Astrocyte (in vitro differentiated cells and primary cell): ENCODE results near the gene PAFAH1B2. TPM values are rescaled to one million over a fixed set of nuclear protein-coding genes. Genes with fewer than 3 reads are reported as not detected.

Source experiments
- DNase-seq: peaks from one replicate; pipeline ENCODE4 v3.0.0-alpha.2; 2010; ENCODE audit warnings: low read depth
- FAIRE-seq: peaks from 2 replicates; lab custom pipeline; 2011; peaks lifted over from hg19 to GRCh38; lab: Jason Lieb, UNC
- H2AFZ ChIP-seq: 2 replicates; pipeline ENCODE4 v1.6.0; 2012; ENCODE audit warnings: low read depth, low read length, inconsistent platforms
- H3K27ac ChIP-seq: 2 replicates; pipeline ENCODE4 v1.5.1; 2011; ENCODE audit warnings: low read depth, low read length, inconsistent platforms
- H3K27me3 ChIP-seq: 2 replicates; pipeline ENCODE4 v1.6.0; 2011; ENCODE audit warnings: low read length, inconsistent platforms; ENCODE audit not compliant: insufficient read depth
- H3K36me3 ChIP-seq: 2 replicates; pipeline ENCODE4 v1.5.1; 2011; ENCODE audit warnings: low read length, inconsistent platforms; ENCODE audit not compliant: insufficient read depth
- H3K4me1 ChIP-seq: 2 replicates; pipeline ENCODE4 v1.5.1; 2011; ENCODE audit warnings: low read length, inconsistent platforms; ENCODE audit not compliant: insufficient read depth
- H3K4me2 ChIP-seq: 2 replicates; pipeline ENCODE4 v1.6.0; 2012; ENCODE audit warnings: low read length, inconsistent platforms
- H3K4me3 ChIP-seq: 2 replicates; pipeline ENCODE4 v1.5.1; 2011; ENCODE audit warnings: low read depth, mild to moderate bottlenecking, low read length, inconsistent platforms; ENCODE audit not compliant: insufficient read depth
- H3K79me2 ChIP-seq: 2 replicates; pipeline ENCODE4 v1.6.0; 2012; ENCODE audit warnings: mild to moderate bottlenecking, low read length, inconsistent platforms; ENCODE audit not compliant: insufficient read depth
- H3K9ac ChIP-seq: 2 replicates; pipeline ENCODE4 v1.6.0; 2012; ENCODE audit warnings: mild to moderate bottlenecking, low read length, inconsistent platforms
- H3K9me3 ChIP-seq: 2 replicates; pipeline ENCODE4 v1.5.1; 2012; ENCODE audit warnings: low read depth, mild to moderate bottlenecking, low read length, inconsistent platforms; ENCODE audit not compliant: insufficient read depth
- H4K20me1 ChIP-seq: 2 replicates; pipeline ENCODE4 v1.6.0; 2012; ENCODE audit warnings: low read length, inconsistent platforms; ENCODE audit not compliant: insufficient read depth
- H3K27ac Mint-ChIP-seq: one replicate; pipeline ENCODE4 v1.8.0; 2021; ENCODE audit warnings: mild to moderate bottlenecking, mixed read lengths; ENCODE audit not compliant: unreplicated experiment
- H3K27me3 Mint-ChIP-seq: one replicate; pipeline ENCODE4 v1.8.0; 2021; ENCODE audit warnings: low read depth, mixed read lengths; ENCODE audit not compliant: unreplicated experiment
- H3K36me3 Mint-ChIP-seq: one replicate; pipeline ENCODE4 v1.8.0; 2021; ENCODE audit warnings: low read depth, mixed read lengths; ENCODE audit not compliant: unreplicated experiment
- H3K4me1 Mint-ChIP-seq: one replicate; pipeline ENCODE4 v1.8.0; 2021; ENCODE audit warnings: low read depth, mixed read lengths; ENCODE audit not compliant: unreplicated experiment
- H3K4me3 Mint-ChIP-seq: one replicate; pipeline ENCODE4 v1.8.0; 2021; ENCODE audit warnings: mild to moderate bottlenecking, moderate library complexity, mixed read lengths; ENCODE audit not compliant: unreplicated experiment
- H3K9me3 Mint-ChIP-seq: one replicate; pipeline ENCODE4 v1.8.0; 2021; ENCODE audit warnings: mild to moderate bottlenecking, mixed read lengths; ENCODE audit not compliant: unreplicated experiment
- EZH2 ChIP-seq: IDR thresholded peaks from 2 replicates; pipeline ENCODE4 v1.6.1; 2012; ENCODE audit warnings: mild to moderate bottlenecking, low read length, inconsistent platforms; ENCODE audit not compliant: insufficient read depth
- total RNA-seq: library from RNA; stranded (reverse); gene quantifications from 2 replicates; pipeline ENCODE4 v1.2.1, GENCODE V29; 2021
- TF ChIP-seq, protein P1 (sequence below): IDR thresholded peaks from 2 replicates; pipeline ENCODE4 v1.5.1; 2011; ENCODE audit warnings: low read depth, mild to moderate bottlenecking, inconsistent platforms, low read length, moderate library complexity; ENCODE audit not compliant: insufficient read depth

Gene PAFAH1B2
- total RNA-seq, 1 donor from 2014 or later: 142 TPM

DNA sequence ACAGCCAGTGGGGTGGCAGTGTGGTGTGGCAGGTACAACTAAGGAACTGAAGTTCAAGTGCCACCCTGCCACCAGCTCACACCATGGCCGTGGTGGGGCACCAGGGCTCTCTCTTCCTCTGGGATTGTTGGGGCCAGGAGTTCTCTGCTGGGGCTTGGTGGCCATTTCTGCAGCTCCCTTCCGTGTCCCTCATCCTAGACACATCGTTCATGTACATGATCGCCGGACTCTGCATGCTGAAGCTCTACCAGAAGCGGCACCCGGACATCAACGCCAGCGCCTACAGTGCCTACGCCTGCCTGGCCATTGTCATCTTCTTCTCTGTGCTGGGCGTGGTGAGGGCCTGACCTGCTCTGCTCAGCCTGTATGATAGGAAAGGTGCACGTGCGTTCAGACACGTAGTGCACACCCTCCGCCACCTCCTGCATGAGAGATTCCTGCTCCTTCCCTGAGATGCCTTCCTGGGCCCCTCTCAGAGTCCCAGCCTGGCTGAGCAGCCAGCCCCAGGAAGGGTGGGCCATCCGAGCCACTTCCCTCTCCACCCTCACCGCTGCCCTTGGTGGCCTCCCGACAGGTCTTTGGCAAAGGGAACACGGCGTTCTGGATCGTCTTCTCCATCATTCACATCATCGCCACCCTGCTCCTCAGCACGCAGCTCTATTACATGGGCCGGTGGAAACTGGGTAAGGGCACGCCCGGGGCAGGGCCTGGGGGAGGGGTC is 47.8 kb downstream of the PAFAH1B2 start:
- no peak overlapping the region for H3K4me2 ChIP-seq
- no peaks in the 10 kb centered on the region for H3K9me3 Mint-ChIP-seq
- no peak overlapping the region for H3K4me3 Mint-ChIP-seq
- H3K27ac ChIP-seq: no peak overlapping the region
- peaks cover 17% of the 10 kb centered on the region for H3K36me3 ChIP-seq
- H3K9ac ChIP-seq: no peak overlapping the region
- no peaks in the 10 kb centered on the region for H3K27me3 Mint-ChIP-seq
- peaks cover 3% of the 10 kb centered on the region for H3K4me1 Mint-ChIP-seq
- H4K20me1 ChIP-seq: no peaks in the 10 kb centered on the region
- H2AFZ ChIP-seq: no peak overlapping the region
- H3K36me3 Mint-ChIP-seq: peaks cover 47% of the 10 kb centered on the region
- no peak overlapping the region for H3K27ac Mint-ChIP-seq
- TF ChIP-seq, protein P1, sequence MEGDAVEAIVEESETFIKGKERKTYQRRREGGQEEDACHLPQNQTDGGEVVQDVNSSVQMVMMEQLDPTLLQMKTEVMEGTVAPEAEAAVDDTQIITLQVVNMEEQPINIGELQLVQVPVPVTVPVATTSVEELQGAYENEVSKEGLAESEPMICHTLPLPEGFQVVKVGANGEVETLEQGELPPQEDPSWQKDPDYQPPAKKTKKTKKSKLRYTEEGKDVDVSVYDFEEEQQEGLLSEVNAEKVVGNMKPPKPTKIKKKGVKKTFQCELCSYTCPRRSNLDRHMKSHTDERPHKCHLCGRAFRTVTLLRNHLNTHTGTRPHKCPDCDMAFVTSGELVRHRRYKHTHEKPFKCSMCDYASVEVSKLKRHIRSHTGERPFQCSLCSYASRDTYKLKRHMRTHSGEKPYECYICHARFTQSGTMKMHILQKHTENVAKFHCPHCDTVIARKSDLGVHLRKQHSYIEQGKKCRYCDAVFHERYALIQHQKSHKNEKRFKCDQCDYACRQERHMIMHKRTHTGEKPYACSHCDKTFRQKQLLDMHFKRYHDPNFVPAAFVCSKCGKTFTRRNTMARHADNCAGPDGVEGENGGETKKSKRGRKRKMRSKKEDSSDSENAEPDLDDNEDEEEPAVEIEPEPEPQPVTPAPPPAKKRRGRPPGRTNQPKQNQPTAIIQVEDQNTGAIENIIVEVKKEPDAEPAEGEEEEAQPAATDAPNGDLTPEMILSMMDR: no peak
- no peak for TF ChIP-seq EZH2
- H3K79me2 ChIP-seq: no peaks in the 10 kb centered on the region
- no peak overlapping the region for H3K4me3 ChIP-seq
- FAIRE-seq (no peak), DNase-seq (no peak)
- no peaks in the 10 kb centered on the region for H3K9me3 ChIP-seq
- H3K27me3 ChIP-seq: no peaks in the 10 kb centered on the region
- H3K4me1 ChIP-seq: no peaks in the 10 kb centered on the region

DNA sequence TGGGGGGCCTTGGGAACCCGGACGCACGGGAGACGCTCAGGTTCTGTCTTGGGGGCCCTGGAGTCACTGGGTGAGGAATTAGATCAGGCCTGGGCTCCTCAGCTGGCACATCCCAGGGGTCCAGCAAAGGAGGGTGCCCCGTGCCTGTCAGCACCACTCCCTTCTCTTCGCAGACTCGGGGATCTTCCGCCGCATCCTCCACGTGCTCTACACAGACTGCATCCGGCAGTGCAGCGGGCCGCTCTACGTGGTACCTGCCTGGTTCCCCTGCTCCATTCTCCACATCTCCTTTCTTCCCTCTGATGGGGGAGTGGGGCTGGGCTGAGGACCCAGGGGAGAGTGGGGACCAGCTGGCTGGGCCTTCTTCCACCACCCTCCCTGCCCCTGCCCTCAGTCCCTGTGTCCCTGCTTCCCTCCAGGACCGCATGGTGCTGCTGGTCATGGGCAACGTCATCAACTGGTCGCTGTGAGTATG is 48.4 kb downstream of the PAFAH1B2 start:
- no peaks in the 10 kb centered on the region for H3K27me3 Mint-ChIP-seq
- peaks cover 3% of the 10 kb centered on the region for H3K4me1 Mint-ChIP-seq
- peaks cover 17% of the 10 kb centered on the region for H3K36me3 ChIP-seq
- H2AFZ ChIP-seq: no peak overlapping the region
- TF ChIP-seq, protein P1: no peak
- TF ChIP-seq EZH2: no peak
- H3K4me3 Mint-ChIP-seq: no peak overlapping the region
- no peaks in the 10 kb centered on the region for H3K9me3 ChIP-seq
- H3K4me1 ChIP-seq: peaks cover under 1% of the 10 kb centered on the region
- no peak overlapping the region for H3K27ac Mint-ChIP-seq
- no peak overlapping the region for H3K4me3 ChIP-seq
- H3K36me3 Mint-ChIP-seq: peaks cover 44% of the 10 kb centered on the region
- no peaks in the 10 kb centered on the region for H3K9me3 Mint-ChIP-seq
- no peak overlapping the region for H3K9ac ChIP-seq
- H4K20me1 ChIP-seq: no peaks in the 10 kb centered on the region
- FAIRE-seq (no peak), DNase-seq (no peak)
- H3K4me2 ChIP-seq: no peak overlapping the region
- no peaks in the 10 kb centered on the region for H3K27me3 ChIP-seq
- no peak overlapping the region for H3K27ac ChIP-seq
- peaks cover 1% of the 10 kb centered on the region for H3K79me2 ChIP-seq
